WTC11 (cell line): Measurements from ENCODE around the gene ABHD1. TPM values are rescaled to one million over a fixed set of nuclear protein-coding genes. Genes with fewer than 3 reads are reported as not detected.

ENCODE experiments used
- ATAC-seq: fragments of 200-7000 bp; cut with Tn5 transposase; 2 replicates; pipeline ENCODE4 v1.10.0; 2021; ENCODE audit warnings: mild to moderate bottlenecking, moderate library complexity
- CTCF ChIA-PET: fragments of 300-600 bp; sonication (Branson Sonifier 250); formaldehyde crosslinking; loops from one replicate; lab custom pipeline; 2021; ENCODE audit warnings: antibody characterized with exemption; lab: Charles Lee
- POLR2A ChIA-PET: fragments of 350-600 bp; sonication (Branson Sonifier 250); formaldehyde crosslinking; loops from one replicate; lab custom pipeline; 2021; ENCODE audit warnings: antibody characterized with exemption; lab: Charles Lee
- DNase-seq: peaks from one replicate; pipeline ENCODE4 v3.0.0; 2021; ENCODE audit warnings: low spot score
- H3K27ac Mint-ChIP-seq: 2 replicates; pipeline ENCODE4 v1.8.0; 2021; ENCODE audit warnings: mixed read lengths
- H3K27me3 Mint-ChIP-seq: 2 replicates; pipeline ENCODE4 v1.8.0; 2021; ENCODE audit warnings: low read depth, mild to moderate bottlenecking, moderate library complexity, mixed read lengths
- H3K36me3 Mint-ChIP-seq: 2 replicates; pipeline ENCODE4 v1.8.0; 2021; ENCODE audit warnings: mixed read lengths
- H3K4me1 Mint-ChIP-seq: 2 replicates; pipeline ENCODE4 v1.8.0; 2022; ENCODE audit warnings: mixed read lengths
- H3K4me3 Mint-ChIP-seq: 2 replicates; pipeline ENCODE4 v1.8.0; 2021; ENCODE audit warnings: mild to moderate bottlenecking, moderate library complexity, mixed read lengths
- H3K9me3 Mint-ChIP-seq: 2 replicates; pipeline ENCODE4 v1.8.0; 2021; ENCODE audit warnings: mixed read lengths
- ETV6 ChIP-seq: sonication (generic); formaldehyde crosslinking; IDR thresholded peaks from 2 replicates; pipeline ENCODE4 v1.8.1; 2022; ENCODE audit warnings: mild to moderate bottlenecking, missing genetic modification reagents
- GRHL2 ChIP-seq: fragments of 250-450 bp; sonication (Bioruptor Pico); IDR thresholded peaks from 2 replicates; pipeline ENCODE4 v1.8.0; 2022; ENCODE audit warnings: mild to moderate bottlenecking, moderate library complexity; ENCODE audit not compliant: insufficient replicate concordance, severe bottlenecking
- KAT7 ChIP-seq: sonication (generic); formaldehyde crosslinking; IDR thresholded peaks from 2 replicates; pipeline ENCODE4 v1.8.1; 2023; ENCODE audit warnings: missing genetic modification reagents, mild to moderate bottlenecking, borderline replicate concordance
- MXD4 ChIP-seq: fragments of 250-450 bp; sonication (Bioruptor Pico); IDR thresholded peaks from 2 replicates; pipeline ENCODE4 v1.8.0; 2021; ENCODE audit warnings: mild to moderate bottlenecking, moderate library complexity, borderline replicate concordance
- NFATC4 ChIP-seq: fragments of 250-450 bp; sonication (Bioruptor Pico); IDR thresholded peaks from 2 replicates; pipeline ENCODE4 v1.9.0; 2021; ENCODE audit warnings: mild to moderate bottlenecking
- SMAD4 ChIP-seq: sonication (generic); formaldehyde crosslinking; IDR thresholded peaks from 2 replicates; pipeline ENCODE4 v1.8.0; 2022; ENCODE audit warnings: mild to moderate bottlenecking, missing genetic modification reagents
- SP1 ChIP-seq: sonication (generic); formaldehyde crosslinking; conservative IDR thresholded peaks from 2 replicates; pipeline ENCODE4 v1.8.1; 2022; ENCODE audit warnings: missing genetic modification reagents
- TEAD4 ChIP-seq: sonication (generic); formaldehyde crosslinking; IDR thresholded peaks from 2 replicates; pipeline ENCODE4 v1.8.0; 2022; ENCODE audit warnings: mild to moderate bottlenecking, missing genetic modification reagents
- TP53 ChIP-seq: sonication (generic); formaldehyde crosslinking; IDR thresholded peaks from 2 replicates; pipeline ENCODE4 v1.8.1; 2023; ENCODE audit warnings: mild to moderate bottlenecking, missing genetic modification reagents
- ZNF416 ChIP-seq: fragments of 250-450 bp; sonication (Bioruptor Pico); IDR thresholded peaks from 2 replicates; pipeline ENCODE4 v1.9.0; 2021; ENCODE audit warnings: mild to moderate bottlenecking, inconsistent platforms
- total RNA-seq: library from RNA; stranded (reverse); gene quantifications from 3 replicates; pipeline ENCODE4 v1.2.3, GENCODE V29; 2021
- TF ChIP-seq, protein P1 (sequence below): sonication (generic); formaldehyde crosslinking; IDR thresholded peaks from 2 replicates; pipeline ENCODE4 v1.8.0; 2023; ENCODE audit warnings: mild to moderate bottlenecking, missing genetic modification reagents
- TF ChIP-seq, protein P2 (sequence below): sonication (generic); formaldehyde crosslinking; IDR thresholded peaks from 2 replicates; pipeline ENCODE4 v1.8.1; 2022; ENCODE audit warnings: low read depth, missing genetic modification reagents, borderline replicate concordance
- TF ChIP-seq, protein P3 (sequence below): sonication (generic); formaldehyde crosslinking; IDR thresholded peaks from 2 replicates; pipeline ENCODE4 v1.8.1; 2022; ENCODE audit warnings: low read depth, mild to moderate bottlenecking, moderate library complexity, missing genetic modification reagents, borderline replicate concordance
- TF ChIP-seq, protein P4 (sequence below): sonication (generic); formaldehyde crosslinking; IDR thresholded peaks from 2 replicates; pipeline ENCODE4 v1.8.1; 2022; ENCODE audit warnings: mild to moderate bottlenecking, missing genetic modification reagents, moderate library complexity, borderline replicate concordance
- TF ChIP-seq, protein P5 (sequence below): fragments of 250-450 bp; sonication (Bioruptor Pico); IDR thresholded peaks from 2 replicates; pipeline ENCODE4 v1.9.0; 2021; ENCODE audit warnings: moderate library complexity, mild to moderate bottlenecking, inconsistent platforms, borderline replicate concordance
- TF ChIP-seq, protein P6 (sequence below): fragments of 250-450 bp; sonication (Bioruptor Pico); IDR thresholded peaks from 2 replicates; pipeline ENCODE4 v1.9.0; 2021; ENCODE audit warnings: mild to moderate bottlenecking, borderline replicate concordance
- TF ChIP-seq, protein P7 (sequence below): sonication (generic); formaldehyde crosslinking; IDR thresholded peaks from 2 replicates; pipeline ENCODE4 v1.8.0; 2022; ENCODE audit warnings: mild to moderate bottlenecking, missing genetic modification reagents

Gene ABHD1
- total RNA-seq, 1 experiment from 2014 or later = 0.31 TPM

DNA sequence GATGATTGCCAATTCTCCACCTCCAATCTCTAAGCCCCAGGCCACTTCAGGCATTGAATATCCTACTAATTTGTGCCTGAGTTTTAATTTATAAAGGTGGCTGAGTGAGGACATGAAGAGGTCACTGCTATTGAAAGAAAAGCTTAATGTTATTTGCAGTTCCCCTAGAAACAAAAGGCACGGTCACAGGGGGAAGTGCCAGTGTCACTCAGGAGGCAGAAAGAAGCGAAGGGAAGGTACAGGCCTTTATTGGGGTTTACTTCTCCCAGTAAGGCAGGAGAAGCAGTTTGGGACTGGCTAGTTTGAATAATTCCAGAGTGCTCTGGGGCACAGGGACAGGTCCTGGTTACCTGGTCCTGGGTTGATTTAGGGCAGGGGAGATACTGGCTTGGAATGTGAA lies 1.7 kb upstream of the ABHD1 start:
- CTCF ChIA-PET = interaction anchor here (3.1 kb wide), 2 partner anchors 12 to 48 kb away, joined by 17 to 33 read pairs; partner anchors contain the start of gene PREB
- DNase-seq (no peak), ATAC-seq (no peak)
- H3K9me3 Mint-ChIP-seq = no peaks in the 10 kb centered on the region
- H3K4me1 Mint-ChIP-seq = peaks cover 22% of the 10 kb centered on the region; the same call in 1 of the 2 replicates
- H3K4me3 Mint-ChIP-seq = no peak overlapping the region
- POLR2A ChIA-PET = no interaction called here
- no peaks in the 10 kb centered on the region for H3K36me3 Mint-ChIP-seq
- H3K27ac Mint-ChIP-seq = no peak overlapping the region
- H3K27me3 Mint-ChIP-seq = peaks cover 78% of the 10 kb centered on the region
- TF ChIP-seq, protein P1, sequence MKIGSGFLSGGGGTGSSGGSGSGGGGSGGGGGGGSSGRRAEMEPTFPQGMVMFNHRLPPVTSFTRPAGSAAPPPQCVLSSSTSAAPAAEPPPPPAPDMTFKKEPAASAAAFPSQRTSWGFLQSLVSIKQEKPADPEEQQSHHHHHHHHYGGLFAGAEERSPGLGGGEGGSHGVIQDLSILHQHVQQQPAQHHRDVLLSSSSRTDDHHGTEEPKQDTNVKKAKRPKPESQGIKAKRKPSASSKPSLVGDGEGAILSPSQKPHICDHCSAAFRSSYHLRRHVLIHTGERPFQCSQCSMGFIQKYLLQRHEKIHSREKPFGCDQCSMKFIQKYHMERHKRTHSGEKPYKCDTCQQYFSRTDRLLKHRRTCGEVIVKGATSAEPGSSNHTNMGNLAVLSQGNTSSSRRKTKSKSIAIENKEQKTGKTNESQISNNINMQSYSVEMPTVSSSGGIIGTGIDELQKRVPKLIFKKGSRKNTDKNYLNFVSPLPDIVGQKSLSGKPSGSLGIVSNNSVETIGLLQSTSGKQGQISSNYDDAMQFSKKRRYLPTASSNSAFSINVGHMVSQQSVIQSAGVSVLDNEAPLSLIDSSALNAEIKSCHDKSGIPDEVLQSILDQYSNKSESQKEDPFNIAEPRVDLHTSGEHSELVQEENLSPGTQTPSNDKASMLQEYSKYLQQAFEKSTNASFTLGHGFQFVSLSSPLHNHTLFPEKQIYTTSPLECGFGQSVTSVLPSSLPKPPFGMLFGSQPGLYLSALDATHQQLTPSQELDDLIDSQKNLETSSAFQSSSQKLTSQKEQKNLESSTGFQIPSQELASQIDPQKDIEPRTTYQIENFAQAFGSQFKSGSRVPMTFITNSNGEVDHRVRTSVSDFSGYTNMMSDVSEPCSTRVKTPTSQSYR = no peak
- TF ChIP-seq, protein P2, sequence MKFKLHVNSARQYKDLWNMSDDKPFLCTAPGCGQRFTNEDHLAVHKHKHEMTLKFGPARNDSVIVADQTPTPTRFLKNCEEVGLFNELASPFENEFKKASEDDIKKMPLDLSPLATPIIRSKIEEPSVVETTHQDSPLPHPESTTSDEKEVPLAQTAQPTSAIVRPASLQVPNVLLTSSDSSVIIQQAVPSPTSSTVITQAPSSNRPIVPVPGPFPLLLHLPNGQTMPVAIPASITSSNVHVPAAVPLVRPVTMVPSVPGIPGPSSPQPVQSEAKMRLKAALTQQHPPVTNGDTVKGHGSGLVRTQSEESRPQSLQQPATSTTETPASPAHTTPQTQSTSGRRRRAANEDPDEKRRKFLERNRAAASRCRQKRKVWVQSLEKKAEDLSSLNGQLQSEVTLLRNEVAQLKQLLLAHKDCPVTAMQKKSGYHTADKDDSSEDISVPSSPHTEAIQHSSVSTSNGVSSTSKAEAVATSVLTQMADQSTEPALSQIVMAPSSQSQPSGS (CRISPR knock-in tag) = no peak
- no peak for TF ChIP-seq ETV6

DNA sequence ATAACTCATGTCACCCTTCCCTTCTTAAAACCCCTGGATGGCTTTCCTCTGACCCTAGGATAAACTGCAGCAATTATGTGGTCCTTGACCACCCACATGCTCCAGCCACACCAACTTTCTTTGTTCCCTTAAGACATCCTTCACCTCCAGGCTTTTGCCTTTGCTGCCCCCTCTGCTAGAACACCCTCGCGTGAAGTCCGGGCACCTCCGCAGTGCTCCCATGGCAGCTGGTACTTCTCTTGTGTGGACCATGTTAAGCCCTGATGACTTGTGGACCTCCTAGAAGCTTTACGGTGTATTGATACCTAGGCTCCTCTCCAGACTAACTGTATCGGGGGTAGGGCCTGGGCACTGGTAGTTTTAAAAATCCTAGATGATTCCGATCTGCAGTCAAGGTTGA lies 824 bp upstream of the ABHD1 start:
- Mint-ChIP-seq H3K27me3 (peaks cover 69% of the 10 kb centered on the region), H3K4me3 (peak overlapping the region; percentile 84), H3K9me3 (no peaks in the 10 kb centered on the region), H3K36me3 (no peaks in the 10 kb centered on the region), H3K4me1 (peaks cover 21% of the 10 kb centered on the region; the same call in 1 of the 2 replicates), H3K27ac (no peak overlapping the region)
- ChIA-PET POLR2A (interaction anchor here (0.7 kb wide), 1 partner anchor 185 kb away, joined by 3 read pairs; the partner anchor contains the start of gene UCN), CTCF (interaction anchor here (1.1 to 3.1 kb wide), 6 partner anchors 8 to 157 kb away, joined by 3 to 33 read pairs (median 8); partner anchors contain the start of genes KHK and PREB)
- no peak for ATAC-seq
- DNase-seq = no peak
- TF ChIP-seq, protein P3, sequence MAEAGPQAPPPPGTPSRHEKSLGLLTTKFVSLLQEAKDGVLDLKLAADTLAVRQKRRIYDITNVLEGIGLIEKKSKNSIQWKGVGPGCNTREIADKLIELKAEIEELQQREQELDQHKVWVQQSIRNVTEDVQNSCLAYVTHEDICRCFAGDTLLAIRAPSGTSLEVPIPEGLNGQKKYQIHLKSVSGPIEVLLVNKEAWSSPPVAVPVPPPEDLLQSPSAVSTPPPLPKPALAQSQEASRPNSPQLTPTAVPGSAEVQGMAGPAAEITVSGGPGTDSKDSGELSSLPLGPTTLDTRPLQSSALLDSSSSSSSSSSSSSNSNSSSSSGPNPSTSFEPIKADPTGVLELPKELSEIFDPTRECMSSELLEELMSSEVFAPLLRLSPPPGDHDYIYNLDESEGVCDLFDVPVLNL = no peak
- no peak for TF ChIP-seq TEAD4 (CRISPR knock-in tag)
- TF ChIP-seq MXD4 (CRISPR knock-in tag) = no peak
- no peak for TF ChIP-seq ZNF416 (CRISPR knock-in tag)
- TF ChIP-seq TP53 (CRISPR knock-in tag) = no peak
- TF ChIP-seq, all 79 proteins: peak for 0

DNA sequence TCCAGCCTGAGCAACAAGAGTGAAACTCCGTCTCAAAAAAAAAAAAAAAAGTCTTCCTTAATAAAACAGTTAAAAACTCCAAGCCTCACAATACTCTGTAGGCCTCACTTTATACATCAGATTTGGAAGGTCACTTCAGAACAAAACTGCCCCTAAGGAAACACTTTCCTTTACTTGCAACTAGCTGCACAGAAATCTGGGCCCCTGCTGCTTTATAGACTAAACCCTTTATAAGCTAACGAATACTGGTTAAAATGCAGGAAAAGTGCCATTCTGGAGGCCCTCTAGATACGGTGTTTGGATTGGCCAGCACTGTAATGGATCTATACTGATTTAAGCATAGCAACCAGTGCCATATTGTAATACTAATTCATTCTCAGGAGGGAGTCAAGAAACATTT lies 1.5 kb downstream of the ABHD1 start:
- no peak for ATAC-seq
- Mint-ChIP-seq H3K27ac (no peak overlapping the region), H3K4me3 (no peak overlapping the region; the same call in 1 of the 2 replicates), H3K36me3 (no peaks in the 10 kb centered on the region), H3K27me3 (peaks cover 48% of the 10 kb centered on the region), H3K4me1 (peaks cover 16% of the 10 kb centered on the region; the same call in 1 of the 2 replicates), H3K9me3 (no peaks in the 10 kb centered on the region)
- no peak for DNase-seq
- CTCF ChIA-PET = no interaction called here
- POLR2A ChIA-PET = interaction anchor here (0.7 kb wide), 1 partner anchor 285 kb away, joined by 3 read pairs; no protein-coding TSS in a partner anchor
- TF ChIP-seq SMAD4 (no peak), NFATC4 (CRISPR knock-in tag) (no peak), KAT7 (no peak), GRHL2 (CRISPR knock-in tag) (no peak), SP1 (CRISPR knock-in tag) (no peak)
- TF ChIP-seq, protein P4, sequence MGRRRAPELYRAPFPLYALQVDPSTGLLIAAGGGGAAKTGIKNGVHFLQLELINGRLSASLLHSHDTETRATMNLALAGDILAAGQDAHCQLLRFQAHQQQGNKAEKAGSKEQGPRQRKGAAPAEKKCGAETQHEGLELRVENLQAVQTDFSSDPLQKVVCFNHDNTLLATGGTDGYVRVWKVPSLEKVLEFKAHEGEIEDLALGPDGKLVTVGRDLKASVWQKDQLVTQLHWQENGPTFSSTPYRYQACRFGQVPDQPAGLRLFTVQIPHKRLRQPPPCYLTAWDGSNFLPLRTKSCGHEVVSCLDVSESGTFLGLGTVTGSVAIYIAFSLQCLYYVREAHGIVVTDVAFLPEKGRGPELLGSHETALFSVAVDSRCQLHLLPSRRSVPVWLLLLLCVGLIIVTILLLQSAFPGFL = no peak
- TF ChIP-seq, protein P5, sequence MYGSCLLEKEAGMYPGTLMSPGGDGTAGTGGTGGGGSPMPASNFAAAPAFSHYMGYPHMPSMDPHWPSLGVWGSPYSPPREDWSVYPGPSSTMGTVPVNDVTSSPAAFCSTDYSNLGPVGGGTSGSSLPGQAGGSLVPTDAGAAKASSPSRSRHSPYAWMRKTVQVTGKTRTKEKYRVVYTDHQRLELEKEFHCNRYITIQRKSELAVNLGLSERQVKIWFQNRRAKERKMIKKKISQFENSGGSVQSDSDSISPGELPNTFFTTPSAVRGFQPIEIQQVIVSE (CRISPR knock-in tag) = no peak
- TF ChIP-seq, protein P6, sequence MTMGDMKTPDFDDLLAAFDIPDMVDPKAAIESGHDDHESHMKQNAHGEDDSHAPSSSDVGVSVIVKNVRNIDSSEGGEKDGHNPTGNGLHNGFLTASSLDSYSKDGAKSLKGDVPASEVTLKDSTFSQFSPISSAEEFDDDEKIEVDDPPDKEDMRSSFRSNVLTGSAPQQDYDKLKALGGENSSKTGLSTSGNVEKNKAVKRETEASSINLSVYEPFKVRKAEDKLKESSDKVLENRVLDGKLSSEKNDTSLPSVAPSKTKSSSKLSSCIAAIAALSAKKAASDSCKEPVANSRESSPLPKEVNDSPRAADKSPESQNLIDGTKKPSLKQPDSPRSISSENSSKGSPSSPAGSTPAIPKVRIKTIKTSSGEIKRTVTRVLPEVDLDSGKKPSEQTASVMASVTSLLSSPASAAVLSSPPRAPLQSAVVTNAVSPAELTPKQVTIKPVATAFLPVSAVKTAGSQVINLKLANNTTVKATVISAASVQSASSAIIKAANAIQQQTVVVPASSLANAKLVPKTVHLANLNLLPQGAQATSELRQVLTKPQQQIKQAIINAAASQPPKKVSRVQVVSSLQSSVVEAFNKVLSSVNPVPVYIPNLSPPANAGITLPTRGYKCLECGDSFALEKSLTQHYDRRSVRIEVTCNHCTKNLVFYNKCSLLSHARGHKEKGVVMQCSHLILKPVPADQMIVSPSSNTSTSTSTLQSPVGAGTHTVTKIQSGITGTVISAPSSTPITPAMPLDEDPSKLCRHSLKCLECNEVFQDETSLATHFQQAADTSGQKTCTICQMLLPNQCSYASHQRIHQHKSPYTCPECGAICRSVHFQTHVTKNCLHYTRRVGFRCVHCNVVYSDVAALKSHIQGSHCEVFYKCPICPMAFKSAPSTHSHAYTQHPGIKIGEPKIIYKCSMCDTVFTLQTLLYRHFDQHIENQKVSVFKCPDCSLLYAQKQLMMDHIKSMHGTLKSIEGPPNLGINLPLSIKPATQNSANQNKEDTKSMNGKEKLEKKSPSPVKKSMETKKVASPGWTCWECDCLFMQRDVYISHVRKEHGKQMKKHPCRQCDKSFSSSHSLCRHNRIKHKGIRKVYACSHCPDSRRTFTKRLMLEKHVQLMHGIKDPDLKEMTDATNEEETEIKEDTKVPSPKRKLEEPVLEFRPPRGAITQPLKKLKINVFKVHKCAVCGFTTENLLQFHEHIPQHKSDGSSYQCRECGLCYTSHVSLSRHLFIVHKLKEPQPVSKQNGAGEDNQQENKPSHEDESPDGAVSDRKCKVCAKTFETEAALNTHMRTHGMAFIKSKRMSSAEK (CRISPR knock-in tag) = no peak
- TF ChIP-seq, protein P7, sequence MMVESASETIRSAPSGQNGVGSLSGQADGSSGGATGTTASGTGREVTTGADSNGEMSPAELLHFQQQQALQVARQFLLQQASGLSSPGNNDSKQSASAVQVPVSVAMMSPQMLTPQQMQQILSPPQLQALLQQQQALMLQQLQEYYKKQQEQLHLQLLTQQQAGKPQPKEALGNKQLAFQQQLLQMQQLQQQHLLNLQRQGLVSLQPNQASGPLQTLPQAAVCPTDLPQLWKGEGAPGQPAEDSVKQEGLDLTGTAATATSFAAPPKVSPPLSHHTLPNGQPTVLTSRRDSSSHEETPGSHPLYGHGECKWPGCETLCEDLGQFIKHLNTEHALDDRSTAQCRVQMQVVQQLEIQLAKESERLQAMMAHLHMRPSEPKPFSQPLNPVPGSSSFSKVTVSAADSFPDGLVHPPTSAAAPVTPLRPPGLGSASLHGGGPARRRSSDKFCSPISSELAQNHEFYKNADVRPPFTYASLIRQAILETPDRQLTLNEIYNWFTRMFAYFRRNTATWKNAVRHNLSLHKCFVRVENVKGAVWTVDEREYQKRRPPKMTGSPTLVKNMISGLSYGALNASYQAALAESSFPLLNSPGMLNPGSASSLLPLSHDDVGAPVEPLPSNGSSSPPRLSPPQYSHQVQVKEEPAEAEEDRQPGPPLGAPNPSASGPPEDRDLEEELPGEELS (CRISPR knock-in tag) = no peak
